ENCODE data around the gene DUSP14. TPM values are rescaled to one million over a fixed set of nuclear protein-coding genes. Genes with fewer than 3 reads are reported as not detected.

DUSP14 gene
- total and polyA plus RNA-seq, 9 of the 15 experiments (the other 6 are each of a cell fraction or from before 2014, with no cell fraction given) = 20.2 to 74.0 (median 31.8) TPM

DNA sequence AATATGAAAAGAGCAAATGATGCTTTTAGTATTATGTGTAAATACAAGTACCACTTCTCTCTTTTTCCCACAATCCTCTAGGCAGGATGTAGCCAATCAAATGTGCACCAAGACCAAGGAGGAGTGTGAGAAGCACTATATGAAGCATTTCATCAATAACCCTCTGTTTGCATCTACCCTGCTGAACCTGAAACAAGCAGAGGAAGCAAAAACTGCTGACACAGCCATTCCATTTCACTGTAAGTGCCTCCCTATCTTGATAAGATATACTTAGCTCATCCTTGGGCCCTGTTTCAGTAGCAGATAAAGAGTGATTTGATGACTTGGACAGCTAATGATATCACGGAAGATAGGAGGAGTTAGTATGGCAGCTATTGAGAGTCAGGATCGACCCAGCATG, 49.3 kb upstream of the DUSP14 start:
- in situ Hi-C loops (cut with MboI) = no loop called here
- H3K9me1 ChIP-seq (ENCODE audit: control insufficient read depth, insufficient read depth, low read length) = no peaks in the 10 kb centered on the region
- H3K27me3 ChIP-seq (ENCODE audit: control insufficient read depth in 2 of 2, insufficient read depth in 2 of 2, low read length in 2 of 2) = no peaks in the 10 kb centered on the region
- no peak overlapping the region for H3K4me2 ChIP-seq (ENCODE audit: insufficient read depth, low read length)
- ATAC-seq (no peak), DNase-seq (ENCODE audit: extremely low read depth in 1 of 4, low spot score in 3 of 4) (no peak), FAIRE-seq (no peak)
- BruUV-seq (replicated peaks) = no TSS peak
- no peaks in the 10 kb centered on the region for H4K20me1 ChIP-seq (replicated peaks; ENCODE audit: control insufficient read depth, insufficient read depth, low read length)
- H3K27ac ChIP-seq (ENCODE audit: extremely low read depth, low read depth, low read length) = no peak overlapping the region
- H3K9ac ChIP-seq (ENCODE audit: insufficient read depth in 1 of 2, low read depth in 2 of 2, low read length in 2 of 2) = no peak overlapping the region
- H3K36me3 ChIP-seq (ENCODE audit: control insufficient read depth, insufficient read depth, low read length) = peaks cover 70% of the 10 kb centered on the region
- 93% methylated on average over 2 of the region's 2 CpGs for WGBS (ENCODE audit: insufficient coverage, low coverage, missing lambda C conversion rate)
- ChIA-PET POLR2A (interaction anchor here (0.6 to 1.3 kb wide), 2 partner anchors 10 kb away, joined by 3 to 4 read pairs; no protein-coding TSS in a partner anchor), CTCF (ENCODE audit: low intra/inter-chr PET ratio) (no interaction called here)
- H3K4me3 ChIP-seq = no peak overlapping the region
- no peaks in the 10 kb centered on the region for H3K79me2 ChIP-seq (ENCODE audit: control insufficient read depth, insufficient read depth, low read length)
- no peak overlapping the region for H2AFZ ChIP-seq (ENCODE audit: low read depth, low read length)
- no peaks in the 10 kb centered on the region for H3K9me3 ChIP-seq (replicated peaks; ENCODE audit: control insufficient read depth, insufficient read depth, low read depth, low read length)
- H3K4me1 ChIP-seq (replicated peaks in 1 of 2; ENCODE audit: control insufficient read depth in 2 of 2, insufficient read depth in 2 of 2, low read length in 2 of 2) = no peaks in the 10 kb centered on the region
- intact Hi-C loops (cut with micrococcal nuclease) = no loop called here
- no peak for TF ChIP-seq KAT8 (IDR thresholded peaks at IDR 0.05; ENCODE audit: low read depth)
- no peak for TF ChIP-seq HNRNPK (IDR thresholded peaks at IDR 0.05; ENCODE audit: low read depth, low read length, poor library complexity, severe bottlenecking)
- TF ChIP-seq ZNF449 (CRISPR knock-in tag; IDR thresholded peaks at IDR 0.05) = no peak
- TF ChIP-seq RBM15 (IDR thresholded peaks at IDR 0.05; ENCODE audit: insufficient read depth, low read length) = no peak
- TF ChIP-seq GTF2E2 (tag; IDR thresholded peaks at IDR 0.05) = no peak
- peak; percentile 96 for TF ChIP-seq MAFK (IDR thresholded peaks at IDR 0.05; ENCODE audit: low read length)
- TF ChIP-seq ZNF766 (CRISPR knock-in tag; conservative IDR thresholded peaks at IDR 0.05) = no peak
- no peak for TF ChIP-seq ZKSCAN1 (IDR thresholded peaks at IDR 0.05; ENCODE audit: low read depth, low read length)
- no peak for TF ChIP-seq ZKSCAN3 (CRISPR knock-in tag; IDR thresholded peaks at IDR 0.05)
- no peak for TF ChIP-seq STAG1 (CRISPR knock-in tag; IDR thresholded peaks at IDR 0.05; ENCODE audit: borderline replicate concordance)
- no peak for TF ChIP-seq FOXJ3 (CRISPR knock-in tag; IDR thresholded peaks at IDR 0.05)
- no peak for TF ChIP-seq ARID1B (IDR thresholded peaks at IDR 0.05)
- TF ChIP-seq RHOXF2B (CRISPR knock-in tag; conservative IDR thresholded peaks at IDR 0.05) = no peak
- TF ChIP-seq, protein P1, sequence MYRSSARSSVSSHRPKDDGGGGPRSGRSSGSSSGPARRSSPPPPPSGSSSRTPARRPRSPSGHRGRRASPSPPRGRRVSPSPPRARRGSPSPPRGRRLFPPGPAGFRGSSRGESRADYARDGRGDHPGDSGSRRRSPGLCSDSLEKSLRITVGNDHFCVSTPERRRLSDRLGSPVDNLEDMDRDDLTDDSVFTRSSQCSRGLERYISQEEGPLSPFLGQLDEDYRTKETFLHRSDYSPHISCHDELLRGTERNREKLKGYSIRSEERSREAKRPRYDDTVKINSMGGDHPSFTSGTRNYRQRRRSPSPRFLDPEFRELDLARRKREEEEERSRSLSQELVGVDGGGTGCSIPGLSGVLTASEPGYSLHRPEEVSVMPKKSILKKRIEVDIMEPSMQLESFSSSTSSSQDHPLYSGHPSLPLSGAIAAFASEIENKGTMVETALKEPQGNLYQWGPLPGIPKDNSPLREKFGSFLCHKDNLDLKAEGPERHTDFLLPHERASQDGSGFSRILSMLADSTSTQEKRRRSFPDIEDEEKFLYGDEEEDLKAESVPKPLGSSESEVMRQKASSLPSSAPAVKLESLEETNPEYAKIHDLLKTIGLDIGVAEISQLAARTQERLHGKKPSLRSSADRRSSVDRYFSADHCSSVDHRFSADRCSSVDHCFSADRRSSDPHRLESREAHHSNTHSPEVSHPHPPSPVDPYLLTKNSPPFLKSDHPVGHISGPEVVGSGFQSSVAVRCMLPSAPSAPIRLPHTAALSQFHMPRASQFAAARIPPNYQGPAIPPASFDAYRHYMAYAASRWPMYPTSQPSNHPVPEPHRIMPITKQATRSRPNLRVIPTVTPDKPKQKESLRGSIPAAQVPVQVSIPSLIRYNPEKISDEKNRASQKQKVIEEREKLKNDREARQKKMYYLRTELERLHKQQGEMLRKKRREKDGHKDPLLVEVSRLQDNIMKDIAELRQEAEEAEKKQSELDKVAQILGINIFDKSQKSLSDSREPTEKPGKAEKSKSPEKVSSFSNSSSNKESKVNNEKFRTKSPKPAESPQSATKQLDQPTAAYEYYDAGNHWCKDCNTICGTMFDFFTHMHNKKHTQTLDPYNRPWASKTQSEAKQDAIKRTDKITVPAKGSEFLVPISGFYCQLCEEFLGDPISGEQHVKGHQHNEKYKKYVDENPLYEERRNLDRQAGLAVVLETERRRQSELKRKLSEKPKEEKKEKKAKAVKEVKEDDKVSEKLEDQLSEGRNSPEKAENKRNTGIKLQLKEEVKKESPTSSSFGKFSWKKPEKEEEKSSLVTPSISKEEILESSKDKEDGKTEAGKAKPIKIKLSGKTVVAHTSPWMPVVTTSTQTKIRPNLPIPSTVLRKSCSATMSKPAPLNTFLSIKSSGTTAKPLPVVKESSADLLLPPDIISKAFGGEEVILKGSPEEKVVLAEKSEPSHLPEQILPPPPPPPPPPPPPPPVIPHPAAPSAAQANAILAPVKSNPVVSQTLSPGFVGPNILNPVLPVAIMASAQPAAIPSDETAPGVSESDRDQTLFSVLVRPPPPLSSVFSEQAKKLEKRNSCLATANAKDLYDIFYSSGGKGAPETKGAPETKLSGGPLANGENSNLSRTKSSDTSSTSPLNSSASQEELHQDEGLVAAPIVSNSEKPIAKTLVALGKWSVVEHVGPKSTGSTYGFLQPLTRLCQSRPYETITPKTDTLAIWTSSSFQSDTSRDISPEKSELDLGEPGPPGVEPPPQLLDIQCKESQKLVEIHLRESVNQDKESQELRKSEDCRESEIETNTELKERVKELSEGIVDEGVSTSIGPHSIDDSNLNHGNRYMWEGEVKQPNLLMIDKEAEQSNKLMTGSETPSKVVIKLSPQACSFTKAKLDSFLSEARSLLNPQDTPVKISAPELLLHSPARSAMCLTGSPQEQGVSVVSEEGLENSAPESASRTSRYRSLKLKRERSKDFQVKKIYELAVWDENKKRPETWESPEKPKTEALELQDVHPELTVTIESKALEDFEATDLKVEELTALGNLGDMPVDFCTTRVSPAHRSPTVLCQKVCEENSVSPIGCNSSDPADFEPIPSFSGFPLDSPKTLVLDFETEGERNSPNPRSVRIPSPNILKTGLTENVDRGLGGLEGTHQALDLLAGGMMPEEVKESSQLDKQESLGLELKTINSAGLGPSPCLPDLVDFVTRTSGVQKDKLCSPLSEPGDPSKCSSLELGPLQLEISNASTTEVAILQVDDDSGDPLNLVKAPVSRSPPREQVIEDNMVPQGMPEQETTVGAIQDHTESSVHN (IDR thresholded peaks at IDR 0.05; ENCODE audit: borderline replicate concordance in 1 of 2, low read depth in 1 of 2) = no peak
- peak; percentile 95 for TF ChIP-seq MAFF (IDR thresholded peaks at IDR 0.05; ENCODE audit: low read length)
